ENCODE results near the gene ST6GAL1.

ST6GAL1 gene

GRCh38 chr3:186971578-186971977 lies 41.3 kb downstream of the ST6GAL1 start:
- no peaks in the 10 kb centered on the region for H3K27me3 ChIP-seq (replicated peaks in 2 of 5; ENCODE audit: control insufficient read depth in 4 of 5, insufficient read depth in 5 of 5, low read length in 4 of 5)
- 100% methylated on average over 1 of the region's 1 CpG for WGBS (ENCODE audit: insufficient coverage)
- no peak overlapping the region for H3K27ac ChIP-seq (ENCODE audit: insufficient read depth in 1 of 2, low read depth in 1 of 2, low read length in 2 of 2, poor library complexity in 1 of 2, severe bottlenecking in 2 of 2)
- no peaks in the 10 kb centered on the region for H3K9me3 ChIP-seq (ENCODE audit: control extremely low read depth in 1 of 5, control insufficient read depth in 4 of 5, insufficient read depth in 2 of 5, low read depth in 1 of 5, low read length in 4 of 5)
- DNase-seq, result no peak
- CTCF ChIA-PET, result interaction anchor here (0.6 to 1.5 kb wide), 5 partner anchors 10 to 124 kb away, joined by 3 to 5 read pairs (median 4); no protein-coding TSS in a partner anchor
- peaks cover 16 to 42% (median 31%) of the 10 kb centered on the region in 4 experiments for H3K36me3 ChIP-seq (ENCODE audit: control insufficient read depth in 4 of 4, insufficient read depth in 4 of 4, low read length in 3 of 4)
- POLR2A ChIA-PET, result no interaction called here
- H3K4me3 ChIP-seq (ENCODE audit: control insufficient read depth in 1 of 7, extremely low read depth in 1 of 7, insufficient read depth in 4 of 7, low read depth in 2 of 7, low read length in 6 of 7), result no peak overlapping the region
- peaks cover 0 to 18% (median 12%) of the 10 kb centered on the region in 4 experiments for H3K4me1 ChIP-seq (ENCODE audit: control extremely low read depth in 1 of 4, control insufficient read depth in 4 of 4, insufficient read depth in 4 of 4, low read length in 3 of 4)

- Histone ChIP-seq H3K9me3 (ENCODE audit: control extremely low read depth in 1 of 5, control insufficient read depth in 4 of 5, insufficient read depth in 2 of 5, low read depth in 1 of 5, low read length in 4 of 5) (no peaks in the 10 kb centered on the region), H3K36me3 (ENCODE audit: control insufficient read depth in 4 of 4, insufficient read depth in 4 of 4, low read length in 3 of 4) (peaks cover 21 to 48% (median 35%) of the 10 kb centered on the region in 4 experiments), H3K4me1 (ENCODE audit: control extremely low read depth in 1 of 4, control insufficient read depth in 4 of 4, insufficient read depth in 4 of 4, low read length in 3 of 4) (peaks cover 0 to 14% (median 7%) of the 10 kb centered on the region in 4 experiments), H3K4me3 (ENCODE audit: control insufficient read depth in 1 of 7, extremely low read depth in 1 of 7, insufficient read depth in 4 of 7, low read depth in 2 of 7, low read length in 6 of 7) (no peak overlapping the region), H3K27ac (ENCODE audit: insufficient read depth in 1 of 2, low read depth in 1 of 2, low read length in 2 of 2, poor library complexity in 1 of 2, severe bottlenecking in 2 of 2) (no peak overlapping the region), H3K27me3 (replicated peaks in 2 of 5; ENCODE audit: control insufficient read depth in 4 of 5, insufficient read depth in 5 of 5, low read length in 4 of 5) (no peaks in the 10 kb centered on the region)
- POLR2A ChIA-PET, result no interaction called here
- no peak for DNase-seq
- WGBS (ENCODE audit: insufficient coverage), result 83% methylated on average over 1 of the region's 7 CpGs
- CTCF ChIA-PET, result interaction anchor here (0.7 to 1.5 kb wide), 3 partner anchors 12 to 93 kb away, joined by 3 to 5 read pairs (median 4); no protein-coding TSS in a partner anchor
Measured at GRCh38 chr3:186973702-186974101, 43.4 kb downstream of the ST6GAL1 start.

- POLR2A ChIA-PET, result no interaction called here
- H3K36me3 ChIP-seq (ENCODE audit: control insufficient read depth in 4 of 4, insufficient read depth in 4 of 4, low read length in 3 of 4), result peaks cover 24 to 59% (median 42%) of the 10 kb centered on the region in 4 experiments
- CTCF ChIA-PET, result interaction anchor here (1.5 kb wide), 2 partner anchors 15 to 92 kb away, joined by 4 to 5 read pairs; no protein-coding TSS in a partner anchor
Measured at GRCh38 chr3:186974824-186975313, 44.5 kb downstream of the ST6GAL1 start.

GRCh38 chr3:186975726-186976125 lies 45.4 kb downstream of the ST6GAL1 start:
- Histone ChIP-seq H3K27ac (ENCODE audit: insufficient read depth in 1 of 2, low read depth in 1 of 2, low read length in 2 of 2, poor library complexity in 1 of 2, severe bottlenecking in 2 of 2) (no peak overlapping the region), H3K4me1 (ENCODE audit: control extremely low read depth in 1 of 4, control insufficient read depth in 4 of 4, insufficient read depth in 4 of 4, low read length in 3 of 4) (peaks cover 0 to 9% (median 5%) of the 10 kb centered on the region in 4 experiments), H3K4me3 (ENCODE audit: control insufficient read depth in 1 of 7, extremely low read depth in 1 of 7, insufficient read depth in 4 of 7, low read depth in 2 of 7, low read length in 6 of 7) (no peak overlapping the region), H3K27me3 (replicated peaks in 2 of 5; ENCODE audit: control insufficient read depth in 4 of 5, insufficient read depth in 5 of 5, low read length in 4 of 5) (no peaks in the 10 kb centered on the region), H3K36me3 (ENCODE audit: control insufficient read depth in 4 of 4, insufficient read depth in 4 of 4, low read length in 3 of 4) (peaks cover 26 to 65% (median 44%) of the 10 kb centered on the region in 4 experiments), H3K9me3 (ENCODE audit: control extremely low read depth in 1 of 5, control insufficient read depth in 4 of 5, insufficient read depth in 2 of 5, low read depth in 1 of 5, low read length in 4 of 5) (no peaks in the 10 kb centered on the region)
- 93% methylated on average over 5 of the region's 6 CpGs for WGBS (ENCODE audit: insufficient coverage)
- POLR2A ChIA-PET, result no interaction called here
- CTCF ChIA-PET, result no interaction called here
- no peak for DNase-seq

More at GRCh38 chr3:186974824-186975313, 44.5 kb downstream of the ST6GAL1 start:
- Histone ChIP-seq H3K4me3 (ENCODE audit: control insufficient read depth in 1 of 7, extremely low read depth in 1 of 7, insufficient read depth in 4 of 7, low read depth in 2 of 7, low read length in 6 of 7) (no peak overlapping the region), H3K4me1 (ENCODE audit: control extremely low read depth in 1 of 4, control insufficient read depth in 4 of 4, insufficient read depth in 4 of 4, low read length in 3 of 4) (peaks cover 0 to 9% (median 5%) of the 10 kb centered on the region in 4 experiments), H3K9me3 (ENCODE audit: control extremely low read depth in 1 of 5, control insufficient read depth in 4 of 5, insufficient read depth in 2 of 5, low read depth in 1 of 5, low read length in 4 of 5) (no peaks in the 10 kb centered on the region), H3K27me3 (replicated peaks in 2 of 5; ENCODE audit: control insufficient read depth in 4 of 5, insufficient read depth in 5 of 5, low read length in 4 of 5) (no peaks in the 10 kb centered on the region), H3K27ac (ENCODE audit: insufficient read depth in 1 of 2, low read depth in 1 of 2, low read length in 2 of 2, poor library complexity in 1 of 2, severe bottlenecking in 2 of 2) (no peak overlapping the region)
- no peak for DNase-seq
- WGBS (ENCODE audit: insufficient coverage), result 95% methylated on average over 8 of the region's 9 CpGs

- Histone ChIP-seq H3K9me3 (ENCODE audit: control extremely low read depth in 1 of 5, control insufficient read depth in 4 of 5, insufficient read depth in 2 of 5, low read depth in 1 of 5, low read length in 4 of 5) (no peaks in the 10 kb centered on the region), H3K36me3 (ENCODE audit: control insufficient read depth in 4 of 4, insufficient read depth in 4 of 4, low read length in 3 of 4) (peaks cover 32 to 73% (median 50%) of the 10 kb centered on the region in 4 experiments), H3K4me1 (ENCODE audit: control extremely low read depth in 1 of 4, control insufficient read depth in 4 of 4, insufficient read depth in 4 of 4, low read length in 3 of 4) (peaks cover 0 to 9% (median 5%) of the 10 kb centered on the region in 4 experiments), H3K27ac (ENCODE audit: insufficient read depth in 1 of 2, low read depth in 1 of 2, low read length in 2 of 2, poor library complexity in 1 of 2, severe bottlenecking in 2 of 2) (no peak overlapping the region), H3K4me3 (ENCODE audit: control insufficient read depth in 1 of 7, extremely low read depth in 1 of 7, insufficient read depth in 4 of 7, low read depth in 2 of 7, low read length in 6 of 7) (no peak overlapping the region), H3K27me3 (replicated peaks in 2 of 5; ENCODE audit: control insufficient read depth in 4 of 5, insufficient read depth in 5 of 5, low read length in 4 of 5) (no peaks in the 10 kb centered on the region)
- ChIA-PET POLR2A (interaction anchor here (0.5 to 0.7 kb wide), 2 partner anchors 9 to 27 kb away, joined by 3 to 5 read pairs; no protein-coding TSS in a partner anchor), CTCF (interaction anchor here (1.1 to 2.1 kb wide), 2 partner anchors 9 to 15 kb away, joined by 3 to 10 read pairs; no protein-coding TSS in a partner anchor)
- peak in 2 of 3 donors; percentile 29 to 49 for DNase-seq
- WGBS (ENCODE audit: insufficient coverage), result 65% methylated on average over 12 of the region's 17 CpGs
Measured at GRCh38 chr3:186976837-186977750, 46.8 kb downstream of the ST6GAL1 start.

- H3K27me3 ChIP-seq (replicated peaks in 2 of 5; ENCODE audit: control insufficient read depth in 4 of 5, insufficient read depth in 5 of 5, low read length in 4 of 5), result no peaks in the 10 kb centered on the region
- ChIA-PET POLR2A (no interaction called here), CTCF (interaction anchor here (2.1 kb wide), 1 partner anchor 11 kb away, joined by 10 read pairs; no protein-coding TSS in a partner anchor)
- H3K4me1 ChIP-seq (ENCODE audit: control extremely low read depth in 1 of 4, control insufficient read depth in 4 of 4, insufficient read depth in 4 of 4, low read length in 3 of 4), result peaks cover 0 to 13% (median 5%) of the 10 kb centered on the region in 4 experiments
- no peaks in the 10 kb centered on the region for H3K9me3 ChIP-seq (ENCODE audit: control extremely low read depth in 1 of 5, control insufficient read depth in 4 of 5, insufficient read depth in 2 of 5, low read depth in 1 of 5, low read length in 4 of 5)
- peaks cover 27 to 70% (median 44%) of the 10 kb centered on the region in 4 experiments for H3K36me3 ChIP-seq (ENCODE audit: control insufficient read depth in 4 of 4, insufficient read depth in 4 of 4, low read length in 3 of 4)
- no peak overlapping the region for H3K27ac ChIP-seq (ENCODE audit: insufficient read depth in 1 of 2, low read depth in 1 of 2, low read length in 2 of 2, poor library complexity in 1 of 2, severe bottlenecking in 2 of 2)
- DNase-seq, result no peak
- WGBS (ENCODE audit: insufficient coverage), result 100% methylated on average over 2 of the region's 2 CpGs
- no peak overlapping the region for H3K4me3 ChIP-seq (ENCODE audit: control insufficient read depth in 1 of 7, extremely low read depth in 1 of 7, insufficient read depth in 4 of 7, low read depth in 2 of 7, low read length in 6 of 7)
Measured at GRCh38 chr3:186978712-186979111, 48.4 kb downstream of the ST6GAL1 start.

Measured in common myeloid progenitor, CD34-positive (primary cell).